ENCODE results near the gene NEO1. TPM values are rescaled to one million over a fixed set of nuclear protein-coding genes. Genes with fewer than 3 reads are reported as not detected.
A peak's percentile ranks its signal among the peaks of the same experiment; 100 is the strongest.

NEO1 gene
- total RNA-seq, 2 donors from 2014 or later: 14.4 to 15.9 TPM

DNA sequence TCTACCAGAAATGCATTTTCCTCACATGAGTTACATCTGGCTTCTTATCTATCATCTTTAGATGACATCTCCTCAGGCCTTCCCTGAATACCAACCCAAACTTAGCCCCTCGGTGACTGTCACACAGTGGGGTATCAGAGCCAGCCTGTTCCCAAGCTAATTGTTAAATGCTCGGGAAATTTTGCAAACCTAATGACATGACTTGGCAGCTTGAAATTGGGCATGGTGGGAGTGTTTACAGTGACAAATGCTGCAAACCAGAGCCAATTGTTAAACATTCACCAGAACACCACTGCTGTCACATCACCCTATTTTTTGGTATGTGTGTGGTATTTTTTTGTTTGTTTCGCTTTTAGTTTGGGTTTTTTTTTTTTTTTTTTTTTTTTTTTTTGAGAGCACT lies 185.6 kb downstream of the NEO1 start:
- TF ChIP-seq, protein P1, sequence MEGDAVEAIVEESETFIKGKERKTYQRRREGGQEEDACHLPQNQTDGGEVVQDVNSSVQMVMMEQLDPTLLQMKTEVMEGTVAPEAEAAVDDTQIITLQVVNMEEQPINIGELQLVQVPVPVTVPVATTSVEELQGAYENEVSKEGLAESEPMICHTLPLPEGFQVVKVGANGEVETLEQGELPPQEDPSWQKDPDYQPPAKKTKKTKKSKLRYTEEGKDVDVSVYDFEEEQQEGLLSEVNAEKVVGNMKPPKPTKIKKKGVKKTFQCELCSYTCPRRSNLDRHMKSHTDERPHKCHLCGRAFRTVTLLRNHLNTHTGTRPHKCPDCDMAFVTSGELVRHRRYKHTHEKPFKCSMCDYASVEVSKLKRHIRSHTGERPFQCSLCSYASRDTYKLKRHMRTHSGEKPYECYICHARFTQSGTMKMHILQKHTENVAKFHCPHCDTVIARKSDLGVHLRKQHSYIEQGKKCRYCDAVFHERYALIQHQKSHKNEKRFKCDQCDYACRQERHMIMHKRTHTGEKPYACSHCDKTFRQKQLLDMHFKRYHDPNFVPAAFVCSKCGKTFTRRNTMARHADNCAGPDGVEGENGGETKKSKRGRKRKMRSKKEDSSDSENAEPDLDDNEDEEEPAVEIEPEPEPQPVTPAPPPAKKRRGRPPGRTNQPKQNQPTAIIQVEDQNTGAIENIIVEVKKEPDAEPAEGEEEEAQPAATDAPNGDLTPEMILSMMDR (IDR thresholded peaks at IDR 0.05): no peak
- H3K36me3 ChIP-seq: peaks cover 3% of the 10 kb centered on the region
- DNase-seq (ENCODE audit: low spot score): no peak
- H3K27ac ChIP-seq: no peak overlapping the region
- H3K4me3 ChIP-seq: no peak overlapping the region
- H3K9me3 ChIP-seq: no peaks in the 10 kb centered on the region
- H3K27me3 ChIP-seq: no peaks in the 10 kb centered on the region
- no peaks in the 10 kb centered on the region for H3K4me1 ChIP-seq

DNA sequence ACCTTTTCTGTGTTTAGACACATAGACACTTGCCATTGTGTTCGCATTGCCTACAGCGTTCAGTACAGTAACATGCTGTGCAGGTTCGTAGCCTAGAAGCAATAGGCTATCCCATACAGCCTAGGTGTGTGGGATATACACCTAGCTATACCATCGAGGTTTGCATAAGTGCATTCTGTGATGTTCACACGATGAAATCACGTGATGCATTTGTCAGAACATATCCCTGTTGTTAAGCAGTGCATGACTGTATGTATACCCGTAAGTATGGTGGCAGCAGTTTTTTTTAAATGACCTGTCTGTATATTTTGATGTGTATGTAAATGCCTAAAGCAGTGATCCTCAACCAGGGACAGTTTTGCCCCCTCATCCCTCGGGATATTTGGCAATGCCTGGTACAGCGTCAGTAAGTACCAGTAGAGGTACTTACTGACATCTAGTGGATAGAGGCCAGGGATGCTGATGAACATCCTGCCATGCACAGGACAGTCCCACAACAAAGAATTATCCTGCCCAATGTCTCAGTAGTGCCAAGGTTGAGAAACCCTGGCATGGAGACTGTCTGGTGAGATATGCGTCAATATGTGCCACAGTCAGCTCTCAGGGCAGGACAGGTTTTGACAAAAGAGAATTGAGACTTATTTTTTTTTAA lies 187.4 kb downstream of the NEO1 start:
- no peaks in the 10 kb centered on the region for H3K27me3 ChIP-seq
- TF ChIP-seq, protein P1 (IDR thresholded peaks at IDR 0.05): no peak
- H3K4me3 ChIP-seq: no peak overlapping the region
- DNase-seq (ENCODE audit: low spot score): no peak
- H3K27ac ChIP-seq: no peak overlapping the region
- peaks cover 3% of the 10 kb centered on the region for H3K36me3 ChIP-seq
- no peaks in the 10 kb centered on the region for H3K4me1 ChIP-seq
- H3K9me3 ChIP-seq: no peaks in the 10 kb centered on the region

DNA sequence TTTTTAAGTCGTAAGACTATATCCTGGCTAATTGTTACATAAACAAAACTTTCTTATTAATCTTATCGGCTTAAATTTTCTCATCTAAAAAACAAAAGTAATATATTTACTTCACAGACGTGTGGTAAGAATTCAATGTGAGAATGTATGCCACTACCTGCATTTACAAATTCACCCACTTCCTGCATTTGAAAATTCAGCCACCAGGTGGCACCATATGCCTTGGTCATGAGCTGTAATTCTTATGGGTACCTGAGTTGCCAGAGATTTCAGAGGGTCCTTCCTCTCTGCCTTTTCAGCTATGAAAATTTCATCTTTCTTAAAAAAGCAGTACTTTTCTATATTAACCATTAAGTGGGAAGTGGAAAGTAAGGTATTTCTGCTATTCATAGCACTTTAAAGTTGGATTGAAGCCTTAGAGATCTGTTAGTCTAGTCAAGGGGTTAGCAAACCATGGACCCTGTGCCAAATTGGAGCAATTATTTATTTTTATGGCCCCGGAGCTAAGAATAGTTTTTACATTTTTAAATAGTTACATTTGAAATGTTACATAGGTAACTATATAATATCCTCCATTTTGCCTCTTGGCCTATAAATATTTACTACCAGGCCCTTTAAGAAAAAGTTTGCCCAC lies 188.7 kb downstream of the NEO1 start:
- Histone ChIP-seq H3K4me3 (no peak overlapping the region), H3K27ac (no peak overlapping the region), H3K4me1 (no peaks in the 10 kb centered on the region), H3K9me3 (no peaks in the 10 kb centered on the region), H3K36me3 (peaks cover 3% of the 10 kb centered on the region), H3K27me3 (no peaks in the 10 kb centered on the region)
- TF ChIP-seq, protein P1 (IDR thresholded peaks at IDR 0.05): peak; percentile 82 to 91
- DNase-seq (ENCODE audit: low spot score): peak; percentile 85

DNA sequence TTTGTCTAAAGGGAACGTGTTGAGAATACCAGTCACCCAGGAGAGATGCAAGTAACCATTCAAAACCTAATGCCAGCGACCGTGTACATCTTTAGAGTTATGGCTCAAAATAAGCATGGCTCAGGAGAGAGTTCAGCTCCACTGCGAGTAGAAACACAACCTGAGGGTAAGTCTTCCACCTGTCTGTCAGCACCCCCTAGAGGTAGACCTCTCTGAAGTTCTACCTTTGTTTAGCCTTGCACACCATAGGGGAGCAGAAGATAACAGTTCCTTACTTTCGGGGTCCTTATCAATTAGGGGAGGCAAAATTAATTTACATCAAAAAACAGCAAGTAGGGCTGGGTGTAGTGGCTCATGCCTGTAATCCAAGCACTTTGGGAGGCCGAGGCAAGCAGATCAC lies 192.1 kb downstream of the NEO1 start:
- Histone ChIP-seq H3K27ac (no peak overlapping the region), H3K36me3 (no peaks in the 10 kb centered on the region), H3K27me3 (no peaks in the 10 kb centered on the region), H3K9me3 (no peaks in the 10 kb centered on the region), H3K4me3 (no peak overlapping the region), H3K4me1 (no peaks in the 10 kb centered on the region)
- TF ChIP-seq, protein P1 (IDR thresholded peaks at IDR 0.05): no peak
- DNase-seq (ENCODE audit: low spot score): no peak

DNA sequence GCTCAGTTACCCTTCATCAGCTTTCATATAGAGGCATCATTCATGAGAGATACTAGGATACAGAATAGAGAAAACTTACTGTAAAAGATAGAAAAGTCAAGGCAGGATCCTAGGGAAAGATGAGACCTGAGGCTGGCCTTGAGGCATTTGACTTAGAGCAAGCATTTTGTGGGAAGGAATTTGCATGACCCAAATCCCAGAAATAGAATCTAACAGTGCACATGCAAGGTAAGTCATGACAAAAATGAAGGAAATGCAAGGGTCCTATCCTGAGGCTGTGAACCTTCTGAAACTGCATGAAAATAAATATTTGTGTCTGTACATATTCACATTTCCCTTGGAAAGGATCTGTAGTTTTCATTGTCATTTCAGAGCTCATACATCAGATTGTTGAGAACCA lies 194.2 kb downstream of the NEO1 start:
- DNase-seq (ENCODE audit: low spot score): no peak
- Histone ChIP-seq H3K9me3 (no peaks in the 10 kb centered on the region), H3K27me3 (no peaks in the 10 kb centered on the region), H3K27ac (no peak overlapping the region), H3K4me3 (no peak overlapping the region), H3K36me3 (no peaks in the 10 kb centered on the region), H3K4me1 (no peaks in the 10 kb centered on the region)
- TF ChIP-seq, protein P1 (IDR thresholded peaks at IDR 0.05): no peak

Measured in right atrium auricular region (tissue), 2 donors.